ENCODE measurements around the gene USP16. TPM values are rescaled to one million over a fixed set of nuclear protein-coding genes. Genes with fewer than 3 reads are reported as not detected.

The USP16 gene
- total RNA-seq, 2 donors from 2014 or later, result 29.0 to 35.6 TPM

Other genes with a start within 250 kb of the USP16 start
- gene LTN1, start 31.8 kb upstream of the USP16 start, total RNA-seq, result 10 to 100 TPM; 17.3 to 19.5 TPM
- gene RWDD2B, start 5.3 kb upstream of the USP16 start, total RNA-seq, result 10 to 100 TPM; 13.7 to 14.3 TPM
- 100 to 1,000 TPM in 1 of 2 donors, 10 to 100 TPM in 1; 97.5 to 117 TPM for gene CCT8, start 49.0 kb downstream of the USP16 start, total RNA-seq
- 1 to 10 TPM; 2.3 to 5.4 TPM for gene MAP3K7CL, start 106.0 kb downstream of the USP16 start, total RNA-seq